Spinal cord (tissue), 10 donors: ENCODE results near the gene IFI44. TPM values are rescaled to one million over a fixed set of nuclear protein-coding genes. Genes with fewer than 3 reads are reported as not detected.

Experiments
- DNase-seq, 6 donors: peaks; one replicate each; pipeline versions ENCODE4 v3.0.0 to v3.0.0-alpha.2; 2013 to 2015; ENCODE audit warnings: low spot score in 6 of 6, low read depth in 4 of 6
- H3K27ac ChIP-seq: one replicate; pipeline ENCODE4 v1.5.1; 2013; ENCODE audit warnings: low read depth, low read length, control low read depth
- H3K27me3 ChIP-seq: one replicate; pipeline ENCODE4 v1.6.1; 2013; ENCODE audit warnings: low read length; ENCODE audit not compliant: control insufficient read depth, insufficient read depth
- H3K36me3 ChIP-seq: one replicate; pipeline ENCODE4 v1.6.1; 2013; ENCODE audit warnings: low read length; ENCODE audit not compliant: control insufficient read depth, insufficient read depth
- H3K4me1 ChIP-seq: one replicate; pipeline ENCODE4 v1.6.1; 2013; ENCODE audit warnings: low read length; ENCODE audit not compliant: control insufficient read depth, insufficient read depth
- H3K4me3 ChIP-seq: one replicate; pipeline ENCODE4 v1.5.1; 2013; ENCODE audit warnings: low read depth, low read length, control low read depth
- H3K9me3 ChIP-seq: one replicate; pipeline ENCODE4 v1.6.1; 2013; ENCODE audit warnings: low read length; ENCODE audit not compliant: control insufficient read depth, insufficient read depth
- WGBS: methylation state at CpG from one replicate; pipeline ENCODE4 v1.1.5; 2013; ENCODE audit warnings: missing lambda C conversion rate; ENCODE audit not compliant: insufficient coverage; 5-methylcytosine and 5-hydroxymethylcytosine counted together
- long read RNA-seq, 4 donors: transcript quantifications; one replicate each; lab custom pipeline, GENCODE V29; 2026
- polyA plus RNA-seq, 2 donors: library from polyadenylated mRNA; unstranded; fragments of 120-200 nt; gene quantifications; one replicate each; pipeline ENCODE4 v1.2.1, GENCODE V29; 2013; ENCODE audit not compliant: insufficient read length in 2 of 2
- total RNA-seq, 2 donors: library from RNA; depleted of rRNA in 1 of 2; stranded (reverse); fragments of 120-200 nt in 1 of 2; fragments of >200 nt in 1 of 2; gene quantifications; one replicate each; pipeline versions ENCODE4 v1.2.3 to v1.2.4, GENCODE V29; 2013 to 2014
- donor health status: healthy.

IFI44 gene, protein sequence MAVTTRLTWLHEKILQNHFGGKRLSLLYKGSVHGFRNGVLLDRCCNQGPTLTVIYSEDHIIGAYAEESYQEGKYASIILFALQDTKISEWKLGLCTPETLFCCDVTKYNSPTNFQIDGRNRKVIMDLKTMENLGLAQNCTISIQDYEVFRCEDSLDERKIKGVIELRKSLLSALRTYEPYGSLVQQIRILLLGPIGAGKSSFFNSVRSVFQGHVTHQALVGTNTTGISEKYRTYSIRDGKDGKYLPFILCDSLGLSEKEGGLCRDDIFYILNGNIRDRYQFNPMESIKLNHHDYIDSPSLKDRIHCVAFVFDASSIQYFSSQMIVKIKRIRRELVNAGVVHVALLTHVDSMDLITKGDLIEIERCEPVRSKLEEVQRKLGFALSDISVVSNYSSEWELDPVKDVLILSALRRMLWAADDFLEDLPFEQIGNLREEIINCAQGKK
- total RNA-seq (10 to 100 TPM; 33.6 to 40.2 TPM), polyA plus RNA-seq (10 to 100 TPM; 38.3 to 38.9 TPM)
- long read RNA-seq, donor 1, partial matches to known transcripts = 0 of 9 reads
- long read RNA-seq, donor 1, other reads (novel, unspliced or antisense) = 0 of 9 reads
- long read RNA-seq, donor 2 = 0 reads
- long read RNA-seq, donor 3, partial matches to known transcripts = 0 of 1 reads
- long read RNA-seq, donor 3, other reads (novel, unspliced or antisense) = 0 of 1 reads
- long read RNA-seq, donor 4, transcript IFI44-207 (2 exons, 577 nt) = major isoform, 6 of 20 reads
- long read RNA-seq, donor 4, transcript IFI44-209 (7 exons, 1,117 nt) = major isoform, 6 of 20 reads
- long read RNA-seq, donor 4, partial matches to known transcripts = 6 of 20 reads
- long read RNA-seq, donor 4, other reads (novel, unspliced or antisense) = 0 of 20 reads

DNA sequence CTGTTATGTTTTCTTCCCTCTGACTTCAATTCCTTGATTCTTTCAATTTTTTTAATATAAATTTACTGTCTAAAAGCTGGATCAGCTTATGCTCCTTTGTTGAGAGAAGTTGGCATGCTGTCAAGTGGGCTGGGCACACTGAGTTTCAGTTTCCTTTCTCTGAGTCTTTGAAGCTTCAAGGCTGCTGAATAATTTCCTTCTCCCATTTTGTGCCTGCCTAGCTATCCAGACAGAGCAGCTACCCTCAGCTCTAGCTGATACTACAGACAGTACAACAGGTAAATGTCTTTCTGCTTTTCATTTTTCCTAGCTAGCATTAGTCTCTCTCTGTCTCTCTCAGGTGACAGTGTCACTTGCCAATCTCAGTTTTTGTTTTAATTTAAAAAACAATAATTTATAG lies at the start of gene IFI44:
TSS of gene IFI44 (plus strand) at position 204 of the 400 bp plus-strand sequence. CDS start 365 bp downstream, outside the sequence.
- H3K27ac ChIP-seq = peak within 1 kb of the TSS; percentile 79
- no peaks in the 10 kb centered on the region for H3K36me3 ChIP-seq
- peaks cover 5% of the 10 kb centered on the region for H3K4me1 ChIP-seq
- H3K9me3 ChIP-seq = no peaks in the 10 kb centered on the region
- H3K4me3 ChIP-seq = peak within 1 kb of the TSS; percentile 49
- H3K27me3 ChIP-seq = no peaks in the 10 kb centered on the region
- peak; percentile 50 to 94 (median 68) for DNase-seq

DNA sequence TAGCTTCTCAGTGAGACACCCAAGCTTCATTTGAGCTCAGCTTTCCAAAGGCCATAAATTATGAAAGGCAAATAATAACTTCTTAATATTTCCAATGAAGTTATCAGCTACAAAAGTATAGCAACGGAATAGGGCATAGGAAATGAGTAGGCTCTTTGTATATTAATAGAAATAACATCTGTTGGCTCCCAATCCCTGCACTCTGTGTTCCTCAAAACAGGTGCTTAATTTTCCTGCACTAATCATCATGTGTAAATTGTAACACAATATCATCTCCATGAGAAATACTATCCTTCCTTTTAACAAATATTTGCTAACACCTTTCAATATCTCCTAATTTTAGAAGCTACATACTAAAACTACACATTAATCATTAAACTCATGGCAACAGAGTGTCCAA lies 48.6 kb upstream of the IFI44 start:
- Histone ChIP-seq H3K9me3 (no peaks in the 10 kb centered on the region), H3K4me3 (no peak overlapping the region)
- no CpG with 5 or more reads among the region's 1 CpG for WGBS

DNA sequence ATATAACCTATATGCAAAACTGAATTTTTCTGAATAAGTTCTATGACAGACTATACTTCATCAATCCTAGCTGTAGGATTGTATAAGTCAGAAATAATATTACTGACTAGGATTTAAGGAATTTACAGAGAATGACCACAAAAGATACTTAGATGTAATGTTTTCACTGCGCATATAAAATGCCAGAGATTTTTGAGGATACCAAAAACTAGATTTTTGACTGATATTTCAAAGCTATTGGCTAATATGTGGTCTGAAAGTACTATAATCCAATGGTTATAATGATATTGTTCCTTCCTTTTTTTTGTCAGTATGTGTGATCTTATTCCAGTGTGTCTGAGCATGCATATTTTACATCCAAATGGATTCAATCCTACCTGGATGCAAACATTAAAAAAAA lies 46.4 kb upstream of the IFI44 start:
- Histone ChIP-seq H3K9me3 (no peaks in the 10 kb centered on the region), H3K36me3 (no peaks in the 10 kb centered on the region), H3K27ac (no peak overlapping the region), H3K27me3 (no peaks in the 10 kb centered on the region), H3K4me3 (no peak overlapping the region), H3K4me1 (no peaks in the 10 kb centered on the region)
- no CpG with 5 or more reads among the region's 1 CpG for WGBS
- no peak for DNase-seq

More for the DNA sequence above, 48.6 kb upstream of the IFI44 start:
- Histone ChIP-seq H3K27me3 (no peaks in the 10 kb centered on the region), H3K36me3 (no peaks in the 10 kb centered on the region), H3K27ac (no peak overlapping the region), H3K4me1 (no peaks in the 10 kb centered on the region)
- DNase-seq = no peak

DNA sequence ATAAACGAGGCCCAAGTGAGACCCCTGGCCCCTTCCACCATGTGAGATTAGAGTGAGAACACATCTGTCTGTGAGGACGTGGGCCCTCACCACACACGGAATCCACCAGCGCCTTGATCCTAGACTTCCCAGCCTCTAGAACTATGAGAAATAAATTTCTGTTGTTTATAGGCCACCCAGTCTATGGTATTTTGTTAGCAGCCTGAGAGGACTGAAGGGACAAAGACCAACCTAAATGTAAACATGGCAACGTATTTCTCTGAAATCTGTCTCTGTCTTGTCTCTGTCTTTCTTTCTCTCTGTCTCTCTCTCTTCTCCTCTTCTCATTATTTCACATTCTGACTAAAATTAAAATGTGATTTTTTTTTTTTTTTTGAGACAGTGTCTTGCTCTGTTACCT lies 45.0 kb upstream of the IFI44 start:
- H3K36me3 ChIP-seq = no peaks in the 10 kb centered on the region
- H3K4me1 ChIP-seq = no peaks in the 10 kb centered on the region
- no peaks in the 10 kb centered on the region for H3K9me3 ChIP-seq
- WGBS = no CpG with 5 or more reads among the region's 5 CpGs
- DNase-seq = no peak
- no peak overlapping the region for H3K27ac ChIP-seq
- H3K4me3 ChIP-seq = no peak overlapping the region
- no peaks in the 10 kb centered on the region for H3K27me3 ChIP-seq

DNA sequence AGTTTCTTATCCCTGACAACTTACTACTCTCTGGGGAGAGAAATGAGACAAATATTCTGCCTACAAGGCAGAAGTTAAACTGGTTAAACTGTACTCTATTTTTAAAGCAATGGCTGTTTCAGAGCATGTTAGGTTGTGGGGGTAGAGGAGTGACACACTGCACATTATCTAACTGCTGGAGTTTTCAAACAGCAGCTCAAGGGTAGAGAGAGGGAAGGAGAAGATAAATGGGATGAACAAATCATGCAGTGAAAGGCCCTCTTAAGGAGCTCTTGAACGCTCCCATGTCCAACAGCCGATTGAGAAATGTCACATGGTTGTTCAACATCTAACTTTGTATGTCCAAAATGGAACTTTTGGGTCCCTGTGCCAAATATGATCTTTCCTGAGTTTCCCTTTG lies 43.4 kb upstream of the IFI44 start:
- WGBS = 38% methylated on average over 2 of the region's 2 CpGs
- no peaks in the 10 kb centered on the region for H3K4me1 ChIP-seq
- no peak overlapping the region for H3K27ac ChIP-seq
- no peaks in the 10 kb centered on the region for H3K9me3 ChIP-seq
- H3K36me3 ChIP-seq = no peaks in the 10 kb centered on the region
- no peak overlapping the region for H3K4me3 ChIP-seq
- DNase-seq = peak in 1 of 6 donors; percentile 5
- H3K27me3 ChIP-seq = no peaks in the 10 kb centered on the region

DNA sequence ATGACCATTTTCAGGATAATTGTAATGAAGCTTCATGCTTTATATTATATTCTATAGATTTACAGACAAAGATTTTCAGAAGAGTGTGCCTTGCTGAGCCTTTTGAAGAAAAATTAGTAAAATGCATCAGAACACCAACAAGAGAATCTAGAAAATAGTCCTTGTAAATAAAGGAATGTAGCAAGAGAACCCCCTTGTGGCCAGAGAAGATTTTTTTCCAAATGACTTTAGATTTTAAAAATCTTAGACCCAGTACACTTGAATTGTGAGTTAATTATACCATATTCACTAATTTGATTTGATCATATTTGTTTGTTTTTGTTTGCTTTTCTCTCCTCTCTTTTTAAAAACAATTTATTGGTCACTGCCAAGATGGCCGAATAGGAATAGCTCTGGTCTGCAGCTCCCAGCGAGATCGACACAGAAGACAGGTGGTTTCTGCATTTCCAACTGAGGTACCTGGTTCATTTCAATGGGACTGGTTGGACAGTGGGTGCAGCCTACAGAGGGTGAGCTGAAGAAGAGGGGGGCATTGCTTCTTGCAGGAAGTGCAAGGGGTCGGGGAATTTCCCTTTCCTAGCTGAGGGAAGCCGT lies 42.2 kb upstream of the IFI44 start:
- H3K36me3 ChIP-seq = no peaks in the 10 kb centered on the region
- peak in 2 of 6 donors; percentile 63 to 77 for DNase-seq
- no peaks in the 10 kb centered on the region for H3K9me3 ChIP-seq
- H3K27me3 ChIP-seq = no peaks in the 10 kb centered on the region
- WGBS = 92% methylated on average over 3 of the region's 5 CpGs
- no peak overlapping the region for H3K27ac ChIP-seq
- H3K4me3 ChIP-seq = no peak overlapping the region
- no peaks in the 10 kb centered on the region for H3K4me1 ChIP-seq

DNA sequence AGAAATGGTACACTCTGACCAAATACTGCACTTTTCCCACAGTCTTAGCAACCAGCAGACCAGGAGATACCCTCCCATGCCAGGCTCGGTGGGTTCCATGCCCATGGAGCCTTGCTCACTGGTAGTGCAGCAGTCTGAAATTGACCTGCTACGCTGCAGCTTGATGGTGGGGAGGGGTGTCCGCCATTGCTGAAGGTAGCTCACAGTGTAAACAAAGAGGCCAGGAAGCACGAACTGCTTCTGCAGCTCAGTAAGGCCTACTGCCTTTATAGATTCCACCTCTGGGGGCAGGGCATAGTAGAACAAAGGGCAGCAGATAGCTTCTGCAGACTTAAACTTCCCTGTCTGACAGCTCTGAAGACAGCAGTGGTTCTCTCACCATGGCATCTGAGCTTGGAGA lies 41.7 kb upstream of the IFI44 start:
- WGBS = 75% methylated on average over 4 of the region's 4 CpGs
- no peak overlapping the region for H3K4me3 ChIP-seq
- H3K36me3 ChIP-seq = no peaks in the 10 kb centered on the region
- H3K27me3 ChIP-seq = no peaks in the 10 kb centered on the region
- H3K4me1 ChIP-seq = no peaks in the 10 kb centered on the region
- no peak overlapping the region for H3K27ac ChIP-seq
- no peak for DNase-seq
- no peaks in the 10 kb centered on the region for H3K9me3 ChIP-seq

DNA sequence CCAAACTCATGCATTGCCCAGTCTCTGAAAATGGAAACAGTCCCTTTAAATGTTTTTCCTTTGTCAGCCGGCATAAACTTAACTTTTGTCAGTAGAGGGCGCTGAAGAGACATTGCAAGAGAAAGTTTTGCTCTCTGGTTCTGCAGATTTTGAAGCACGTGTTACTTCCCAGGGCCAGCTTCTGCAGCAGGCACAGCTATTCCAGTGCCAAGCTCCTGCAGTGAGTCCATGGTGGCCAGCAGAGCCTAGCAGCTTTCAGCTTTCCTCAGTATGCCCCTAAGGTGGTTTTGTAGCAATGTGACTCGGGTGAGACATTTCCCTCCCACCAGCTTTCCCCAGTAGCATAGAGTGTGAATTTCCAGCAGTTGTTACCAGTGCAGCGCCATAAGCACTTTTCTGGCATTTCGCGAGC lies 32.0 kb upstream of the IFI44 start:
- Histone ChIP-seq H3K27me3 (no peaks in the 10 kb centered on the region), H3K4me1 (peaks cover 9% of the 10 kb centered on the region), H3K27ac (peak overlapping the region; percentile 78), H3K4me3 (no peak overlapping the region), H3K9me3 (no peaks in the 10 kb centered on the region), H3K36me3 (no peaks in the 10 kb centered on the region)
- peak; percentile 61 to 94 (median 74) for DNase-seq
- 0% methylated on average over 3 of the region's 7 CpGs for WGBS

DNA sequence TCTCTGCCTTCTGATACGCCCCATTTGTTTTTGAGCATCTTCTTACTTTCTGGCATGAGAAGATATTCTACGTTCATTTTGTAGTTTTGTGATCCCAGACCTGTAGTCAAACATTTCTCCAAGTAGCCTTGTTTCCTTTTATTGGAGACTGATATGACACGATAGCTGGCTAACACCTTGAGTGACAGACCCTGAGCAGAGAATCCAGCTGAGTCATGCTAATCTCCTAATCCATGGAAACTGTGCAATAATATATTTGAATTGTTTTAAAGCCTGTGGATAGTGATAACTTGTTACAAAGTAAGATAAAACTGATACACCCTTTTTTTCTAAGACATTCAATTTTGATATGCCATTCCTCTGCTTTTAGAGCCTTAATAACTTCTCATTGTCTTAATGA lies 30.6 kb upstream of the IFI44 start:
- H3K36me3 ChIP-seq = no peaks in the 10 kb centered on the region
- no peaks in the 10 kb centered on the region for H3K27me3 ChIP-seq
- no peak overlapping the region for H3K4me3 ChIP-seq
- H3K9me3 ChIP-seq = no peaks in the 10 kb centered on the region
- peak overlapping the region; percentile 84 for H3K27ac ChIP-seq
- peaks cover 9% of the 10 kb centered on the region for H3K4me1 ChIP-seq
- DNase-seq = peak in 1 of 6 donors; percentile 3
- WGBS = no CpG with 5 or more reads among the region's 3 CpGs
